GM12872 (cell line): ENCODE results near the gene PSMD1.

ENCODE experiments used
- TF ChIP-seq, protein P1 (sequence below): IDR thresholded peaks from 3 replicates; pipeline ENCODE4 v1.5.1; 2011; ENCODE audit warnings: low read depth, mild to moderate bottlenecking, low read length, moderate library complexity; ENCODE audit not compliant: insufficient read depth

PSMD1 gene

GRCh38 chr2:231168460-231169139 is 111.9 kb downstream of the PSMD1 start:
- TF ChIP-seq, protein P1, sequence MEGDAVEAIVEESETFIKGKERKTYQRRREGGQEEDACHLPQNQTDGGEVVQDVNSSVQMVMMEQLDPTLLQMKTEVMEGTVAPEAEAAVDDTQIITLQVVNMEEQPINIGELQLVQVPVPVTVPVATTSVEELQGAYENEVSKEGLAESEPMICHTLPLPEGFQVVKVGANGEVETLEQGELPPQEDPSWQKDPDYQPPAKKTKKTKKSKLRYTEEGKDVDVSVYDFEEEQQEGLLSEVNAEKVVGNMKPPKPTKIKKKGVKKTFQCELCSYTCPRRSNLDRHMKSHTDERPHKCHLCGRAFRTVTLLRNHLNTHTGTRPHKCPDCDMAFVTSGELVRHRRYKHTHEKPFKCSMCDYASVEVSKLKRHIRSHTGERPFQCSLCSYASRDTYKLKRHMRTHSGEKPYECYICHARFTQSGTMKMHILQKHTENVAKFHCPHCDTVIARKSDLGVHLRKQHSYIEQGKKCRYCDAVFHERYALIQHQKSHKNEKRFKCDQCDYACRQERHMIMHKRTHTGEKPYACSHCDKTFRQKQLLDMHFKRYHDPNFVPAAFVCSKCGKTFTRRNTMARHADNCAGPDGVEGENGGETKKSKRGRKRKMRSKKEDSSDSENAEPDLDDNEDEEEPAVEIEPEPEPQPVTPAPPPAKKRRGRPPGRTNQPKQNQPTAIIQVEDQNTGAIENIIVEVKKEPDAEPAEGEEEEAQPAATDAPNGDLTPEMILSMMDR = no peak

DNA sequence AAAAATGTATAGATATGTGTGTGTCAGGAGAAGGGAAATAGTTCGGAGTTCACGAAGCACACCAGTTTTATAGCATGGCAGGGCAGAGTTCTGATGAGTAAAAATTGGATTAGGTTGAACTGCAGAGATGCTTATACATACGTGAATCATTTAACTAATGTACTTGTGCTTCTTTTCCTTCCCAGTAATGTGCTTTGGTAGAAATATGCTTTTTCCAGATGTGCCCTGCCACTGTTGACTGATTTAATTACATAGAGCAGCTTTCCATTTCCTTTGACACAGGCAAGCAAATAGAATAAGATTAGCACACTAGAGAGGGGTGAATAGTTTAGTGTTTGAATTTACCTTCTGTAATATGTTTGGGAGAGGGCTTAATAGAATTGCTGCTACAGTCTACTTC is 112.8 kb downstream of the PSMD1 start:
- TF ChIP-seq, protein P1 = no peak

- TF ChIP-seq, protein P1 = no peak
These were observed 113.4 kb downstream of the PSMD1 start for GRCh38 chr2:231170055-231170454.

GRCh38 chr2:231172025-231172424 is 115.4 kb downstream of the PSMD1 start:
- TF ChIP-seq, protein P1 = no peak

- TF ChIP-seq, protein P1 = no peak
These were observed 117.6 kb downstream of the PSMD1 start for GRCh38 chr2:231174211-231174651.

DNA sequence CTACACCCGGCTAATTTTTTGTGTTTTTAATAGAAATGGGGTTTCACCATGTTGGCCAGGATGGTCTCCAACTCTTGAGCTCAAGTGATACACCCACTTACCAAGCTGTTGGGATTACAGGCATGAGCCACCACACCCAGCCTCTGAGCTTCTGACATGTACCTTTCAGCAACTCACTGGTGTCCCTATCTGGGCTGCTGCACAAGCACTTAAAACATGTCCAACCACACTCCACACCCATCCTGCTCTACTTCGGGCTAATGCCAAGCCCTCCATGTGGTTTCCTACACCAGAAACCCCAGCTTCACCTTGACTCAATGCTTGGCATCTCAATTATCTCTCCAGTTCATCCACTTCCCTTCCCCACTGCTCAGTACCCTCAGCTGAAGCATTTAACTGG is 119.4 kb downstream of the PSMD1 start:
- TF ChIP-seq, protein P1 = no peak

DNA sequence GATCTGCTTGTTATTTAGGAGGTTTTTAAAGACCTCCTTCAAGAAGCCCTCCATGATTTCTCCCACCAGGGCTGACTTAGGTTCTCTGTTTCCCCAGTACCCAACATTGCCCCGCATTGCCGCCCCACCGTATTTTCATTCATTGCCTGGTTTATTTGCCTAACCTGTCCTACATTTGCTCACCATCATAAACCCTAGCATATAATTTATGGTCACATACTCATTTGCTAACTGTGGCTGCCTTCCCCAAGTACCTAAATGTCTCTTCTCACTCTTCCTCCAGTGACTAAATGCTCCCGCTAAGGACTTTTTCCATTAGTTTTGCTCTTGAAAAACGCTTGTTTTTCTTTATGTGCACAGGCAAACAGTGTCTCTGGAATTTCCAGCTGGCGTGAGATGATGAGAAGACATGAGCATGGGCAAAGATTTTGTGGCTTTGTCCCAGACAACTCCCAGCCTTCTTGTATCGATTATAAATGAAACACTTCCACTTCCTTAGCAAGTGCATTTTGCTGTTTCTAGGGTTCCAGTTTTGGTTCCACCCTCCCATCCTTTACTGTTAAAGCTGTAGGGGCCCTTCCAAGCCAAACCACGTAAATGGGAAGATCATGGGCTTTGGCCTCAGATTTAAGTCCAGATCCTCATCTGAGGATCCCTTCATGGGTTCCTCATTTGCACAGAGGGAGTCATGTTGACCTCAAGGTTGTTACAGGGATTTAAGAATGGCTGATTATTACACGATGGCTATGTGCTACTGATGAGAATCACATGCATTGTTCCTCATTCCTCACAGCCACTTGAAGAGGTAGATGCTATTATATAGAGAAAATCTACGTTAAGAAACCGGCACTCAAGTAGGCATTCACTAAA is 120.7 kb downstream of the PSMD1 start:
- TF ChIP-seq, protein P1 = no peak
